Activated B cell treated with CpG ODN at 0.5 μM for 24 hours (primary cell): ENCODE measurements around the gene KDM4B. TPM values are rescaled to one million over a fixed set of nuclear protein-coding genes. Genes with fewer than 3 reads are reported as not detected.

Source experiments
- ATAC-seq: fragments of 200-7000 bp; cut with Tn5 transposase; one replicate; pipeline ENCODE4 v1.10.0; 2021; ENCODE audit warnings: low read depth, mild to moderate bottlenecking, moderate library complexity
- CTCF ChIA-PET: fragments of 350-600 bp; sonication (Branson Sonifier 250); formaldehyde crosslinking; loops from one replicate; lab custom pipeline; 2021; ENCODE audit warnings: antibody characterized with exemption; lab: Charles Lee
- POLR2A ChIA-PET: fragments of 350-600 bp; sonication (Branson Sonifier 250); formaldehyde crosslinking; loops from one replicate; lab custom pipeline; 2021; ENCODE audit warnings: antibody characterized with exemption; lab: Charles Lee
- DNase-seq: peaks from one replicate; pipeline ENCODE4 v3.0.0; 2022
- H3K27ac Mint-ChIP-seq: one replicate; pipeline ENCODE4 v1.8.0; 2020; ENCODE audit warnings: mixed read lengths
- H3K27me3 Mint-ChIP-seq: one replicate; pipeline ENCODE4 v1.8.0; 2021; ENCODE audit warnings: mixed read lengths
- H3K36me3 Mint-ChIP-seq: one replicate; pipeline ENCODE4 v1.8.0; 2021; ENCODE audit warnings: low read depth, mixed read lengths
- H3K4me1 Mint-ChIP-seq: one replicate; pipeline ENCODE4 v1.8.0; 2021; ENCODE audit warnings: mixed read lengths
- H3K4me3 Mint-ChIP-seq: one replicate; pipeline ENCODE4 v1.8.0; 2020; ENCODE audit warnings: mild to moderate bottlenecking, mixed read lengths
- H3K9me3 Mint-ChIP-seq: one replicate; pipeline ENCODE4 v1.8.0; 2020; ENCODE audit warnings: mixed read lengths
- intact Hi-C: fragments of 100-400 bp; cut with micrococcal nuclease; formaldehyde crosslinking; loops from one replicate; pipeline ENCODE4 v1.15.1; 2024
- total RNA-seq: library from RNA; stranded (reverse); gene quantifications from 2 replicates; pipeline ENCODE4 v1.2.3, GENCODE V29; 2022
- TF ChIP-seq, protein P1 (sequence below): fragments of 200-600 bp; IDR thresholded peaks from one replicate; pipeline ENCODE4 v1.8.0; 2022; ENCODE audit warnings: antibody characterized with exemption, mild to moderate bottlenecking

The KDM4B gene
- total RNA-seq, 1 donor from 2014 or later, result 88.9 TPM

DNA sequence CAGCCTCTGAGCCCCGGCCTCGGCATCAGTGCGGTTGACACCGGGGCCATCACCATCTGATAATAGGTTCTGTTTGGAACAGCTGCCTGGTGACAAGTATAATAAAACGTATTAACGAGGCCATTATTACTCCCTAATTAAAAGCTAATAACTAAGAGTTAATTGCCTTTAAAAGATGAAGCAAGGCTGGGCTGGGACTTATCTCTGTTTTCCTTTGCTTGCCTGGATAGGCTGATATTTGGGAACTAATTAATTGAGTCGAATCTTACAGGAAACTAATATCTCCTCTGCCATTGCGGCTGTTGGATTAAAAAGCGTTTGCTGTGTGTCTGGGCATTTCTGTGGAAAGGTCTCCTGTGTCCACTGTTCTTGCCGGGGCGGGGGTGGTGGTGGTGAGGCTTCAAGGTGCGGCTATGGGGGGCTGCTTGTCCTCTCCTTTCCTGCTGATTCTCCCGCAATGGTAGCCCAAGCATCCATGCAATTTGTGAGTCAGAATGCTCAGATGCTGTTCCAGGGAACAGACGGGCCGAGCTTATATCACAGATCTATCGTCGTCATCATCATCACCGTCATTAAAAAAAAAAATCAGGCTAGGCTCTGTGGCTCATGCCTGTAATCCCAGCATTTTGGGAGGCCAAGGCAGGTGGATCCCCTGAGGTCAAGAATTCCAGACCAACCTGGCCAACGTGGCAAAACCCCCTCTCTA lies 209.0 kb downstream of the KDM4B start:
- H3K27ac Mint-ChIP-seq, result no peak overlapping the region
- no peak for DNase-seq
- intact Hi-C loops, result no loop called here
- POLR2A ChIA-PET, result no interaction called here
- no peak overlapping the region for H3K4me3 Mint-ChIP-seq
- H3K27me3 Mint-ChIP-seq, result no peaks in the 10 kb centered on the region
- H3K4me1 Mint-ChIP-seq, result no peaks in the 10 kb centered on the region
- ATAC-seq, result no peak
- TF ChIP-seq, protein P1, sequence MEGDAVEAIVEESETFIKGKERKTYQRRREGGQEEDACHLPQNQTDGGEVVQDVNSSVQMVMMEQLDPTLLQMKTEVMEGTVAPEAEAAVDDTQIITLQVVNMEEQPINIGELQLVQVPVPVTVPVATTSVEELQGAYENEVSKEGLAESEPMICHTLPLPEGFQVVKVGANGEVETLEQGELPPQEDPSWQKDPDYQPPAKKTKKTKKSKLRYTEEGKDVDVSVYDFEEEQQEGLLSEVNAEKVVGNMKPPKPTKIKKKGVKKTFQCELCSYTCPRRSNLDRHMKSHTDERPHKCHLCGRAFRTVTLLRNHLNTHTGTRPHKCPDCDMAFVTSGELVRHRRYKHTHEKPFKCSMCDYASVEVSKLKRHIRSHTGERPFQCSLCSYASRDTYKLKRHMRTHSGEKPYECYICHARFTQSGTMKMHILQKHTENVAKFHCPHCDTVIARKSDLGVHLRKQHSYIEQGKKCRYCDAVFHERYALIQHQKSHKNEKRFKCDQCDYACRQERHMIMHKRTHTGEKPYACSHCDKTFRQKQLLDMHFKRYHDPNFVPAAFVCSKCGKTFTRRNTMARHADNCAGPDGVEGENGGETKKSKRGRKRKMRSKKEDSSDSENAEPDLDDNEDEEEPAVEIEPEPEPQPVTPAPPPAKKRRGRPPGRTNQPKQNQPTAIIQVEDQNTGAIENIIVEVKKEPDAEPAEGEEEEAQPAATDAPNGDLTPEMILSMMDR, result no peak
- H3K9me3 Mint-ChIP-seq, result no peaks in the 10 kb centered on the region
- CTCF ChIA-PET, result no interaction called here
- no peaks in the 10 kb centered on the region for H3K36me3 Mint-ChIP-seq

DNA sequence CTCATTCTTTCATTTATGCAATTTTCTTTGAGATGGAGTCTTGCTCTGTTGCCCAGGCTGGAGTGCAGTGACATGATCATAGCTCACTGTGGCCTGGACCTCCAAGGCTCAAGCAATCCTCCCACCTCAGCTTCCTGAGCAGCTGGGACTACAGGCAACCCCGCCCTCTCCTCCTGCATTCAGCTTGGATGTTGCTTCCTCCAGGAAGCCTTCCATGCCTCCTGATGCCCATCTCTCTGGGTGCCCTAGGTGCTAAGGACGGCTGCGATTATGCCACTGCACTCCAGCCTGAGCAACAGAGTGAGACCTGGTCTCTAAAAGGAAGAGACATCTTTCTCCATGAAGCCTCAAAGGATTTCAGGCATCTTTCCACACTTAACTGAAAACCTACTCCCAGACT lies 209.9 kb downstream of the KDM4B start:
- ATAC-seq (no peak), DNase-seq (no peak)
- no peak overlapping the region for H3K27ac Mint-ChIP-seq
- POLR2A ChIA-PET, result no interaction called here
- no peaks in the 10 kb centered on the region for H3K36me3 Mint-ChIP-seq
- intact Hi-C loops, result no loop called here
- CTCF ChIA-PET, result interaction anchor here (1.4 kb wide), 1 partner anchor 148 kb away, joined by 4 read pairs; no protein-coding TSS in a partner anchor
- H3K9me3 Mint-ChIP-seq, result no peaks in the 10 kb centered on the region
- no peaks in the 10 kb centered on the region for H3K27me3 Mint-ChIP-seq
- TF ChIP-seq, protein P1, result no peak
- no peaks in the 10 kb centered on the region for H3K4me1 Mint-ChIP-seq
- no peak overlapping the region for H3K4me3 Mint-ChIP-seq

DNA sequence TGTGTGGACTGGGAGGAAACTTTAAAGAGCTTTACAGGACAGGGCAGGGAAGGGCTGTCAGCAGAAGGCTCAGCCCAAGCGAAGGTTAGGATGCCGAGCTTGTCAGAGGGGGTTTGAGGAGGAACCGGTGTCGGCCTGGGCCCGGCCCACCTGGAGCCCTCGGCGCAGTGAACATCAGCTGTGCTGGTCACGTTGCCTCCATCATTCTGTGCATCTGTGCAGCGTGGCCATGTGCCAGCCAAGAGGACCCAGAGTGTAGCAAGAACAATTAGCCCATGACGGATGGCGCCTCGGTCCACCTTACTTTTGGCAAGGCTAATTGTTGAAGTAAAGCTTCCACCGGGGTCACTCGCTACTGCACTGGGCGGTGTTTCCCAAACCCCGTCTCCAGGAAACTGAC lies 210.3 kb downstream of the KDM4B start:
- CTCF ChIA-PET, result interaction anchor here (1.4 kb wide), 1 partner anchor 148 kb away, joined by 4 read pairs; no protein-coding TSS in a partner anchor
- DNase-seq (no peak), ATAC-seq (no peak)
- Mint-ChIP-seq H3K36me3 (no peaks in the 10 kb centered on the region), H3K9me3 (no peaks in the 10 kb centered on the region), H3K4me1 (no peaks in the 10 kb centered on the region), H3K27ac (no peak overlapping the region), H3K4me3 (no peak overlapping the region), H3K27me3 (no peaks in the 10 kb centered on the region)
- POLR2A ChIA-PET, result no interaction called here
- TF ChIP-seq, protein P1, result no peak
- intact Hi-C loops, result no loop called here

DNA sequence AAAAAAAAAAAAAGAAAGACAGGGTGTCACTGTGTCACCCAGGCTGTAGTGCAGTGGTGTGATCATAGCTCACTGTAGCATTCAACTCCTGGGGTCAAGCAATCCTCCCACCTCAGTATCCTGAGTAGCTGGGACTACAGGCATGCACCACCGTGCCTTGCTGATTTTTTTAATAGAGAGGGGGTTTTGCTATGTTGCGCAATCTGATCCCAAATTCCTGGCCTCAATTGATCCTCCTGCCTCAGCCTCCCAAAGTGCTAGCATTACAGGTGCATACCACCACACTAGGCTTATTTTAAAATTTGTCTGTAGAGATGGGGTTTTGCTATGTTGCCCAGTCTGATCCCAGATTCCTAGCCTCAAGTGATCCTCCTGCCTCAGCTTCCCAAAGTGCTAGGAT lies 212.4 kb downstream of the KDM4B start:
- intact Hi-C loops, result no loop called here
- DNase-seq, result no peak
- Mint-ChIP-seq H3K36me3 (no peaks in the 10 kb centered on the region), H3K27me3 (no peaks in the 10 kb centered on the region), H3K4me3 (no peak overlapping the region), H3K27ac (no peak overlapping the region), H3K4me1 (no peaks in the 10 kb centered on the region), H3K9me3 (no peaks in the 10 kb centered on the region)
- ChIA-PET CTCF (no interaction called here), POLR2A (no interaction called here)
- TF ChIP-seq, protein P1, result no peak
- ATAC-seq, result no peak

DNA sequence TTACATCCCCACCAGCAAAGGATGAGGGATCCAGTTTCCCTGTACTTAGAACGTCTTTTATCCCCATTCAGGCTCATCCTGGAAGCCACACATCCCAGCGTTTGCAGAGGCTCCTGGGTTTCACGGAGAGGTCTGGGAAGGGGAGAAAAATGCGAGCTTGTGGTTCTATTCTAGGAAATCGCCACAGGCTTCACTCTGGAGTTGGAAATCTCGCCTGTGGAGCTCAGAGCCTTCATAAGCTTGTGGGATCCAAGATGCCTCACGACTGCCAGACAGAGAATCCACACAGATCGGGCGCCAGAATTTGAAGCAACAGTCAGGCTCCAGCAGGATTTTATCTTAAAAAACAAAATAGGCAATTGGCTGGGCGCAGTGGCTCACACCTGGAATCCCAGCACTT lies 213.8 kb downstream of the KDM4B start:
- DNase-seq, result no peak
- CTCF ChIA-PET, result no interaction called here
- no peak overlapping the region for H3K27ac Mint-ChIP-seq
- intact Hi-C loops, result no loop called here
- no peak for ATAC-seq
- H3K27me3 Mint-ChIP-seq, result no peaks in the 10 kb centered on the region
- no peaks in the 10 kb centered on the region for H3K9me3 Mint-ChIP-seq
- no peaks in the 10 kb centered on the region for H3K4me1 Mint-ChIP-seq
- no peaks in the 10 kb centered on the region for H3K36me3 Mint-ChIP-seq
- TF ChIP-seq, protein P1, result no peak
- POLR2A ChIA-PET, result no interaction called here
- no peak overlapping the region for H3K4me3 Mint-ChIP-seq
